Measurements from ENCODE around the gene DTNB. TPM values are rescaled to one million over a fixed set of nuclear protein-coding genes. Genes with fewer than 3 reads are reported as not detected.
"Not testable (repeated sequence)": the region's sequence is repeated elsewhere in the genome, so short reads cannot be mapped to it uniquely, and the experiment has no call there.

Gene DTNB
- total RNA-seq, 1 donor from 2014 or later, result 28.9 TPM

GRCh38 chr2:25711675-25712354, 38.4 kb upstream of the DTNB start:
- intact Hi-C loops (cut with micrococcal nuclease), result no loop called here

DNA sequence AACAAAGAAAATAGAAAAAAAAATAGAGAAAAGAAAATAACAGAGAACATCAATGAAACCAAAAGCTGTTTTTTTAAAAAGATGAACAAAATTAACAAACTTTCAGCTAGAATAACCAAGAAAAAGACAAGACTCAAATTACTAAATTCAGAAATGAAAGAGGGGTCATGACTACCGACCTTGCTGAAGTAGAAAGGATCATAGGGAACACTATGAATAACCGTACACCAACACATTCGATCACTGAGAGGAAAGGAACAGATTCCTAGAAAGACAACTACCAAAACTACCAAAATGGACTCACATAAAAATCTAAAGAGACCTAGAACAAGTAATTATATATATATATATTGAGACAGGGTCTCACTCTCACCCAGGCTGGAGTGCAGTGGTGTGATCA, 37.4 kb upstream of the DTNB start:
- POLR2A ChIA-PET, result no interaction called here
- H3K4me1 Mint-ChIP-seq, result peaks cover 15% of the 10 kb centered on the region
- H3K36me3 Mint-ChIP-seq (ENCODE audit: low read depth), result no peaks in the 10 kb centered on the region
- CTCF ChIA-PET, result no interaction called here
- no peak for DNase-seq
- no peak overlapping the region for H3K4me3 Mint-ChIP-seq
- intact Hi-C loops (cut with micrococcal nuclease), result no loop called here
- H3K27ac Mint-ChIP-seq, result no peak overlapping the region
- TF ChIP-seq, protein P1, sequence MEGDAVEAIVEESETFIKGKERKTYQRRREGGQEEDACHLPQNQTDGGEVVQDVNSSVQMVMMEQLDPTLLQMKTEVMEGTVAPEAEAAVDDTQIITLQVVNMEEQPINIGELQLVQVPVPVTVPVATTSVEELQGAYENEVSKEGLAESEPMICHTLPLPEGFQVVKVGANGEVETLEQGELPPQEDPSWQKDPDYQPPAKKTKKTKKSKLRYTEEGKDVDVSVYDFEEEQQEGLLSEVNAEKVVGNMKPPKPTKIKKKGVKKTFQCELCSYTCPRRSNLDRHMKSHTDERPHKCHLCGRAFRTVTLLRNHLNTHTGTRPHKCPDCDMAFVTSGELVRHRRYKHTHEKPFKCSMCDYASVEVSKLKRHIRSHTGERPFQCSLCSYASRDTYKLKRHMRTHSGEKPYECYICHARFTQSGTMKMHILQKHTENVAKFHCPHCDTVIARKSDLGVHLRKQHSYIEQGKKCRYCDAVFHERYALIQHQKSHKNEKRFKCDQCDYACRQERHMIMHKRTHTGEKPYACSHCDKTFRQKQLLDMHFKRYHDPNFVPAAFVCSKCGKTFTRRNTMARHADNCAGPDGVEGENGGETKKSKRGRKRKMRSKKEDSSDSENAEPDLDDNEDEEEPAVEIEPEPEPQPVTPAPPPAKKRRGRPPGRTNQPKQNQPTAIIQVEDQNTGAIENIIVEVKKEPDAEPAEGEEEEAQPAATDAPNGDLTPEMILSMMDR (IDR thresholded peaks at IDR 0.05), result no peak
- H3K27me3 Mint-ChIP-seq, result peaks cover 15% of the 10 kb centered on the region
- H3K9me3 Mint-ChIP-seq, result no peaks in the 10 kb centered on the region
- ATAC-seq (ENCODE audit: low read depth), result no peak

More at GRCh38 chr2:25711675-25712354, 38.4 kb upstream of the DTNB start:
- H3K9me3 Mint-ChIP-seq, result no peaks in the 10 kb centered on the region
- POLR2A ChIA-PET, result no interaction called here
- peaks cover 15% of the 10 kb centered on the region for H3K27me3 Mint-ChIP-seq
- H3K27ac Mint-ChIP-seq, result no peak overlapping the region
- H3K4me1 Mint-ChIP-seq, result peaks cover 15% of the 10 kb centered on the region
- TF ChIP-seq, protein P1 (IDR thresholded peaks at IDR 0.05), result no peak
- H3K4me3 Mint-ChIP-seq, result peak overlapping the region; percentile 76
- DNase-seq (no peak), ATAC-seq (ENCODE audit: low read depth) (no peak)
- CTCF ChIA-PET, result no interaction called here
- H3K36me3 Mint-ChIP-seq (ENCODE audit: low read depth), result no peaks in the 10 kb centered on the region

DNA sequence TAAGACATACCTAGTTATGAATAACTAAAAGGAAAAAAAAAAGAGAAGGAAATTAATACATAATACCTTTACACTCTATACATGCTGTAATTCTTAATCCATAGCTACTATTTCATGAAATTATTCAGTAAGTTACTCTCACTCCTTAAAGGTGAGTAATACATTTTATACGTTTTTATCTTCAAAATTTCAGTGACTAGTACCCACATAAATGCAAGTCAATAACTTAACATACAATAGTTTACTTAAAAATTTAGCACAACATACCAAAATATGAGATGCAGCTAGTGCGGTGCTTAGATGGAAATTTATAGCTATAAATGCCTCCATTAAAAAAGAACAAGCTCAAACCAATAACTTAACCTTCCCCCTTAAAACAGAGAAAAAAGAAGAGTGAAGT, 36.0 kb upstream of the DTNB start:
- no peaks in the 10 kb centered on the region for H3K9me3 Mint-ChIP-seq
- TF ChIP-seq, protein P1 (IDR thresholded peaks at IDR 0.05), result no peak
- H3K4me1 Mint-ChIP-seq, result peaks cover 15% of the 10 kb centered on the region
- ChIA-PET CTCF (interaction anchor here (1.4 kb wide), 1 partner anchor 9 kb away, joined by 6 read pairs; no protein-coding TSS in a partner anchor), POLR2A (no interaction called here)
- H3K27me3 Mint-ChIP-seq, result peaks cover 15% of the 10 kb centered on the region
- H3K4me3 Mint-ChIP-seq, result no peak overlapping the region
- H3K36me3 Mint-ChIP-seq (ENCODE audit: low read depth), result no peaks in the 10 kb centered on the region
- intact Hi-C loops (cut with micrococcal nuclease), result no loop called here
- DNase-seq (no peak), ATAC-seq (ENCODE audit: low read depth) (no peak)
- H3K27ac Mint-ChIP-seq, result no peak overlapping the region

- ATAC-seq (ENCODE audit: low read depth), result no peak
- Mint-ChIP-seq H3K27ac (no peak overlapping the region), H3K4me3 (no peak overlapping the region), H3K27me3 (peaks cover 15% of the 10 kb centered on the region), H3K36me3 (ENCODE audit: low read depth) (no peaks in the 10 kb centered on the region), H3K4me1 (peaks cover 15% of the 10 kb centered on the region), H3K9me3 (no peaks in the 10 kb centered on the region)
- TF ChIP-seq, protein P1 (IDR thresholded peaks at IDR 0.05), result no peak
- ChIA-PET POLR2A (no interaction called here), CTCF (no interaction called here)
- intact Hi-C loops (cut with micrococcal nuclease), result no loop called here
- no peak for DNase-seq
Observed at GRCh38 chr2:25707927-25708590, 34.7 kb upstream of the DTNB start.

GRCh38 chr2:25705575-25705974, 32.2 kb upstream of the DTNB start:
- DNase-seq; H3K9me3 Mint-ChIP-seq; ATAC-seq (ENCODE audit: low read depth); H3K4me1 Mint-ChIP-seq; intact Hi-C loops (cut with micrococcal nuclease); H3K27ac Mint-ChIP-seq; H3K36me3 Mint-ChIP-seq (ENCODE audit: low read depth); H3K4me3 Mint-ChIP-seq; POLR2A ChIA-PET: not testable (repeated sequence)
- CTCF ChIA-PET, result interaction anchor here (2.7 kb wide), 1 partner anchor 99 kb away, joined by 7 read pairs; no protein-coding TSS in a partner anchor
- peaks cover 10% of the 10 kb centered on the region for H3K27me3 Mint-ChIP-seq

Data from activated B cell treated with CpG ODN at 0.5 μM for 24 hours (primary cell).